Amygdala (tissue), 56 donors: ENCODE measurements around the gene CHML.

ENCODE experiments used
- DNase-seq, 56 donors: peaks; one replicate each; lab custom pipeline; 2025; lab: John Stamatoyannopoulos, UW

CHML gene

DNA sequence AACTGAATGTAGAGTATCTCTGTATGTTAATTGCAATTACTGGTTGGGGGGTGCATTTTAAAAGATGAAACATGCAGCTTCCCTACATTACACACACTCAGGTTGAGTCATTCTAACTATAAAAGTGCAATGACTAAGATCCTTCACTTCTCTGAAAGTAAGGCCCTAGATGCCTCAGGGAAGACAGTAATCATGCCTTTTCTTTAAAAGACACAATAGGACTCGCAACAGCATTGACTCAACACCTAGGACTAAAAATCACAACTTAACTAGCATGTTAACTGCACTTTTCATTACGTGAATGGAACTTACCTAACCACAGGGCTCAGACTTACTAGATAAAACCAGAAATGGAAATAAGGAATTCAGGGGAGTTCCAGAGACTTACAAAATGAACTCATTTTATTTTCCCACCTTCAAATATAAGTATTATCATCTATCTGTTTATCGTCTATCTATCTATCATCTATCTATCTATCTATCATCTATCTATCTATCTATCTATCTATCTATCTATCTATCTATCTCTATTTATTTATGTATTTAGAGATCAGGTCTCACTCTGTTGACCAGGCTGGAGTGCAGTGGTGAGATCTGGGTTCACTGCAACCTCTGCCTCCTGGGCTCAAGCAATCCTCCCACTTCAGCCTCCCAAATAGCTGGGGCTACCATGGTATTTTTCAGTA, 47.8 kb downstream of the CHML start:
- DNase-seq, result no peak

GRCh38 chr1:241591736-241592135, 48.4 kb downstream of the CHML start:
- no peak for DNase-seq

GRCh38 chr1:241591317-241591716, 48.9 kb downstream of the CHML start:
- no peak for DNase-seq

DNA sequence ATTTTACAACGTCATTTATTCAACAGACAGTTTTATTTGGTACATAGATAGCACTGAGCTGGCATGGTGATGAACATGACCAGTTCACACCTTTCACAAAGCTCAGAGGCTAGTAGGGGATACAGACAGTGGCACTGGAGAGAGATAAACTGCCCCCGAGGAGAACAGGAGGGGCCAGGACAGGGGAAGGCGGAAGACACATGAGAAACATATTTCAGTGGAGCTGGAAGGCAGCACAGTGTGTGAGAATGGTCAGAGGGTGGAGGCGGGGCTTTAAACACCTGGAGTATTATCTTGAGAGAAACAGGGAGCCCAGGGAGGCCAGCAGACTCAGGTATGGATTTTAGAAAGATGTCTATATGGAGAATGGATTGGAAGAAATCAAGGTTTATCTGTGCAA, 49.5 kb downstream of the CHML start:
- DNase-seq, result no peak
